H1 (cell line): Measurements from ENCODE around the gene TDRD9. TPM values are rescaled to one million over a fixed set of nuclear protein-coding genes. Genes with fewer than 3 reads are reported as not detected.

ENCODE experiments used
- CTCF ChIA-PET: fragments of 300-600 bp; sonication (Branson Sonifier 250); formaldehyde crosslinking; loops from one replicate; lab custom pipeline; 2021; ENCODE audit not compliant: partially characterized antibody; lab: Charles Lee
- POLR2A ChIA-PET: fragments of 300-600 bp; sonication (Branson Sonifier 250); formaldehyde crosslinking; loops from one replicate; lab custom pipeline; 2021; ENCODE audit warnings: inconsistent platforms; ENCODE audit not compliant: partially characterized antibody; lab: Charles Lee
- DNase-seq, 2 experiments: peaks; one replicate each; pipeline versions ENCODE4 v3.0.0 to v3.0.0-alpha.2; 2010 to 2022; ENCODE audit warnings: low spot score in 2 of 2, low read depth in 1 of 2, mixed read lengths in 1 of 2
- FAIRE-seq: peaks from 2 replicates; lab custom pipeline; 2011; peaks lifted over from hg19 to GRCh38; lab: Jason Lieb, UNC
- H2AFZ ChIP-seq: 2 replicates; pipeline ENCODE4 v1.8.1; 2012; ENCODE audit warnings: low read length, inconsistent platforms
- H2AK5ac ChIP-seq: 2 replicates; pipeline ENCODE4 v1.6.1; 2013; ENCODE audit warnings: low read depth, low read length
- H2BK120ac ChIP-seq: replicated peaks from 2 replicates; pipeline ENCODE3; 2013; ENCODE audit warnings: low read depth, low read length, inconsistent platforms
- H2BK12ac ChIP-seq: 2 replicates; pipeline ENCODE4 v1.6.1; 2013; ENCODE audit warnings: low read depth, low read length
- H2BK15ac ChIP-seq: 2 replicates; pipeline ENCODE4 v1.6.1; 2013; ENCODE audit warnings: low read length
- H2BK20ac ChIP-seq: 2 replicates; pipeline ENCODE4 v1.6.1; 2013; ENCODE audit warnings: low read length
- H2BK5ac ChIP-seq: 2 replicates; pipeline ENCODE4 v1.6.1; 2013; ENCODE audit warnings: low read depth, low read length
- H3K14ac ChIP-seq: 2 replicates; pipeline ENCODE4 v1.6.1; 2013; ENCODE audit warnings: inconsistent platforms; ENCODE audit not compliant: insufficient read length
- H3K18ac ChIP-seq: 2 replicates; pipeline ENCODE4 v1.6.1; 2013; ENCODE audit warnings: low read length; ENCODE audit errors: extremely low read depth
- H3K23ac ChIP-seq: 2 replicates; pipeline ENCODE4 v1.6.1; 2013; ENCODE audit warnings: inconsistent platforms; ENCODE audit not compliant: insufficient read length
- H3K23me2 ChIP-seq: 2 replicates; pipeline ENCODE4 v1.6.1; 2013; ENCODE audit warnings: low read depth, low read length
- H3K27ac ChIP-seq: 2 replicates; pipeline ENCODE4 v1.6.1; 2011; ENCODE audit warnings: low read depth, low read length, inconsistent platforms
- H3K27me3 ChIP-seq, 4 experiments: replicated peaks in 1 of 4; 1 replicate in 1 of 4; 2 replicates in 3 of 4; pipeline versions ENCODE4 v1.6.1 to v1.8.1; 2011 to 2013; ENCODE audit warnings: low read length in 3 of 4, mild to moderate bottlenecking in 3 of 4, inconsistent platforms in 2 of 4, mixed read lengths in 2 of 4, moderate library complexity in 1 of 4; ENCODE audit not compliant: control insufficient read depth in 3 of 4, insufficient read depth in 3 of 4; ENCODE audit errors: extremely low read depth in 1 of 4
- H3K36me3 ChIP-seq, 4 experiments: 2 replicates each; pipeline versions ENCODE4 v1.6.1 to v1.8.1; 2011 to 2013; ENCODE audit warnings: mild to moderate bottlenecking in 4 of 4, low read length in 3 of 4, moderate library complexity in 2 of 4, control low read depth in 1 of 4, inconsistent platforms in 1 of 4; ENCODE audit not compliant: insufficient read depth in 4 of 4, control insufficient read depth in 2 of 4
- H3K4ac ChIP-seq: replicated peaks from 2 replicates; pipeline ENCODE3; 2013; ENCODE audit warnings: low read length, low read depth, mixed read lengths, inconsistent platforms; ENCODE audit not compliant: insufficient read length
- H3K4me1 ChIP-seq, 4 experiments: replicated peaks in 1 of 4; 1 replicate in 1 of 4; 2 replicates in 3 of 4; pipeline versions ENCODE4 v1.6.1 to v1.8.1; 2011 to 2013; ENCODE audit warnings: low read length in 3 of 4, inconsistent platforms in 2 of 4, mixed read lengths in 1 of 4; ENCODE audit not compliant: insufficient read depth in 4 of 4, control insufficient read depth in 3 of 4
- H3K4me2 ChIP-seq, 2 experiments: 2 replicates each; pipeline versions ENCODE4 v1.6.1 to v1.8.1; 2011 to 2013; ENCODE audit warnings: low read depth in 2 of 2, low read length in 2 of 2, control low read depth in 1 of 2, inconsistent platforms in 1 of 2, mild to moderate bottlenecking in 1 of 2; ENCODE audit not compliant: insufficient read depth in 1 of 2
- H3K4me3 ChIP-seq, 4 experiments: fragments of 200-600, 300-600 bp in 1 of 4; sonication (generic), shearing (Covaris generic), sonication (Bioruptor Twin) in 1 of 4; 2 replicates each; pipeline versions ENCODE4 v1.5.1 to v1.8.1; 2011 to 2016; ENCODE audit warnings: low read length in 4 of 4, low read depth in 3 of 4, control low read depth in 2 of 4, inconsistent platforms in 2 of 4, mild to moderate bottlenecking in 2 of 4, mixed read lengths in 1 of 4, moderate library complexity in 1 of 4; ENCODE audit not compliant: insufficient read depth in 2 of 4; ENCODE audit errors: extremely low read depth in 1 of 4
- H3K56ac ChIP-seq: replicated peaks from 2 replicates; pipeline ENCODE3; 2013; ENCODE audit warnings: low read depth, mild to moderate bottlenecking, mixed read lengths, low read length, inconsistent platforms; ENCODE audit not compliant: insufficient read length
- H3K79me1 ChIP-seq: 2 replicates; pipeline ENCODE4 v1.6.1; 2013; ENCODE audit warnings: low read depth, low read length, control low read depth
- H3K79me2 ChIP-seq, 2 experiments: 2 replicates each; pipeline versions ENCODE4 v1.6.1 to v1.8.1; 2012 to 2013; ENCODE audit warnings: low read length in 2 of 2, mild to moderate bottlenecking in 2 of 2, inconsistent platforms in 1 of 2; ENCODE audit not compliant: insufficient read depth in 2 of 2, control insufficient read depth in 1 of 2
- H3K9ac ChIP-seq, 4 experiments: replicated peaks in 1 of 4; 1 replicate in 1 of 4; 2 replicates in 3 of 4; pipeline versions ENCODE4 v1.6.1 to v1.8.1; 2011 to 2013; ENCODE audit warnings: low read depth in 3 of 4, low read length in 3 of 4, control low read depth in 2 of 4, mild to moderate bottlenecking in 2 of 4, moderate library complexity in 2 of 4, inconsistent platforms in 1 of 4; ENCODE audit errors: extremely low read depth in 1 of 4
- H3K9me3 ChIP-seq, 2 experiments: 2 replicates each; pipeline versions ENCODE4 v1.6.1 to v1.8.1; 2012 to 2013; ENCODE audit warnings: mild to moderate bottlenecking in 2 of 2, moderate library complexity in 2 of 2, control low read depth in 1 of 2, inconsistent platforms in 1 of 2, low read depth in 1 of 2, low read length in 1 of 2, mixed read lengths in 1 of 2; ENCODE audit not compliant: insufficient read depth in 2 of 2
- H4K20me1 ChIP-seq, 2 experiments: replicated peaks in 1 of 2; 2 replicates each; pipeline versions ENCODE3 to v1.8.1; 2011 to 2013; ENCODE audit warnings: inconsistent platforms in 2 of 2, low read length in 2 of 2, mild to moderate bottlenecking in 1 of 2; ENCODE audit not compliant: insufficient read depth in 2 of 2, control insufficient read depth in 1 of 2
- H4K5ac ChIP-seq: 2 replicates; pipeline ENCODE4 v1.6.1; 2013; ENCODE audit warnings: low read length, low read depth, mixed read lengths, inconsistent platforms; ENCODE audit not compliant: insufficient read length
- H4K8ac ChIP-seq: 2 replicates; pipeline ENCODE4 v1.8.0; 2013; ENCODE audit warnings: mild to moderate bottlenecking, moderate library complexity, low read length, inconsistent platforms; ENCODE audit not compliant: insufficient read depth; ENCODE audit errors: extremely low read depth
- H4K91ac ChIP-seq: replicated peaks from 2 replicates; pipeline ENCODE3; 2013; ENCODE audit warnings: low read length, mixed read lengths, inconsistent platforms; ENCODE audit not compliant: insufficient read length
- NRF1 ChIP-seq: IDR thresholded peaks from 2 replicates; pipeline ENCODE4 v1.6.1; 2011; ENCODE audit warnings: mild to moderate bottlenecking, low read depth, low read length, improper control_type of control experiment
- POLR2A ChIP-seq, 2 experiments: IDR thresholded peaks; 1 replicate in 1 of 2; 2 replicates in 1 of 2; pipeline ENCODE4 v1.6.1; 2011; ENCODE audit warnings: low read depth in 2 of 2, low read length in 2 of 2, mild to moderate bottlenecking in 2 of 2; ENCODE audit errors: control extremely low read depth in 1 of 2
- RBBP5 ChIP-seq: IDR thresholded peaks from 2 replicates; pipeline ENCODE4 v1.7.1; 2012; ENCODE audit warnings: low read depth, mild to moderate bottlenecking, inconsistent platforms, low read length, moderate library complexity, borderline replicate concordance
- WGBS, 2 experiments: shearing (Covaris generic) in 1 of 2; methylation state at CpG; one replicate each; pipeline versions ENCODE4 v1.1.6 to v1.1.7; 2013 to 2015; ENCODE audit warnings: low lambda C conversion rate in 2 of 2, mixed read lengths in 2 of 2, inconsistent platforms in 1 of 2, low coverage in 1 of 2, missing lambda C conversion rate in 1 of 2; ENCODE audit not compliant: insufficient replicate concordance in 2 of 2, insufficient coverage in 1 of 2, insufficient read length in 1 of 2; ENCODE audit errors: extremely low coverage in 1 of 2, missing lambda C conversion rate in 1 of 2; 5-methylcytosine and 5-hydroxymethylcytosine counted together
- polyA plus RNA-seq, 7 experiments: library from polyadenylated mRNA; depleted of rRNA in 3 of 7; stranded (reverse) in 5 of 7; unstranded in 2 of 7; fragments of >200 nt in 5 of 7; fragments of 200-250 nt in 2 of 7; gene quantifications; 1 replicate in 5 of 7; 2 replicates in 1 of 7; 4 replicates in 1 of 7; pipeline versions ENCODE4 v1.2.1 to v1.2.3, GENCODE V29; 2011 to 2013; ENCODE audit warnings: missing spikeins in 2 of 7, mixed read lengths in 2 of 7
- total RNA-seq: library from RNA; stranded (reverse); fragmentation: NEBNext Ultra II Directional; extraction: Animal tissue kit (Norgen Biotek cat#: 25700); gene quantifications from 2 replicates; pipeline ENCODE4 v1.2.1, GENCODE V29; 2021

The TDRD9 gene
- total and polyA plus RNA-seq, 2 of the 8 experiments (the other 6 are each of a cell fraction or from before 2014, with no cell fraction given), result not detected

DNA sequence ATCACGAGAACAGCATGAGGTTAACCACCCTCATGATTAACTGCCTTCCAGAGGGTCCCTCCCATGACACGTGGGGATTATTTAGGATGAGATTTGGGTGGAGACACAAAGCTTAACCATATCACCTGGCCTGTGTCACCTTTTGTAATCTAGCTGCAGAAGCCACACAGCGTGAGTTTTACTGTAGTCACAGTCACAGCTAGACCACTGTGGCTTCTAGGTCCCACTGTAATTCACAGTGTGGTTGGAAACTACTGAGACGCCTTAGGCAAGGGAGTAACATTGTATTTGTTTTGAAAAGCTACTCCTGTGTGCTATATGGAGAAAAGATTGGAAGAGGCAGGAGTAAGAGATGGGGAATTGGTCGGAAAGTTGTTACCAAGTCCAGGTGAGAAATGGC is 111.0 kb downstream of the TDRD9 start:
- no peak overlapping the region for H2BK120ac ChIP-seq
- no peak overlapping the region for H2AFZ ChIP-seq
- H4K5ac ChIP-seq, result no peak overlapping the region
- no peaks in the 10 kb centered on the region for H3K9me3 ChIP-seq
- POLR2A ChIA-PET, result no interaction called here
- WGBS, 2 experiments, result 83% methylated on average over 5 of the region's 5 CpGs; no CpG with 5 or more reads in 1 of the 2 experiments
- no peak overlapping the region for H2BK15ac ChIP-seq
- no peak overlapping the region for H4K91ac ChIP-seq
- H2AK5ac ChIP-seq, result no peak overlapping the region
- no peak overlapping the region for H4K8ac ChIP-seq
- H3K23me2 ChIP-seq, result no peaks in the 10 kb centered on the region
- H3K23ac ChIP-seq, result no peak overlapping the region
- H3K27me3 ChIP-seq, result no peaks in the 10 kb centered on the region
- no peak overlapping the region for H2BK20ac ChIP-seq
- CTCF ChIA-PET, result no interaction called here
- no peak overlapping the region for H3K56ac ChIP-seq
- H3K27ac ChIP-seq, result no peak overlapping the region
- no peak overlapping the region for H3K4ac ChIP-seq
- FAIRE-seq (no peak), DNase-seq (no peak)
- no peak overlapping the region for H3K4me2 ChIP-seq
- H3K14ac ChIP-seq, result no peak overlapping the region
- H3K36me3 ChIP-seq, result no peaks in the 10 kb centered on the region
- no peak for TF ChIP-seq RBBP5
- no peak for TF ChIP-seq NRF1
- no peak for TF ChIP-seq POLR2A (IDR thresholded peaks at IDR 0.05; ENCODE audit: control extremely low read depth in 1 of 2, low read depth in 2 of 2, low read length in 2 of 2)
- no peak overlapping the region for H3K9ac ChIP-seq
- no peak overlapping the region for H2BK5ac ChIP-seq
- no peaks in the 10 kb centered on the region for H3K79me1 ChIP-seq
- peaks cover 0 to 2% (median 0%) of the 10 kb centered on the region in 4 experiments; a peak in 2 of 7 replicates for H3K4me1 ChIP-seq
- no peaks in the 10 kb centered on the region for H4K20me1 ChIP-seq
- H3K18ac ChIP-seq, result no peak overlapping the region
- H3K4me3 ChIP-seq, result no peak overlapping the region
- no peak overlapping the region for H2BK12ac ChIP-seq
- no peaks in the 10 kb centered on the region for H3K79me2 ChIP-seq
